ENCODE data around the gene OR6S1. TPM values are rescaled to one million over a fixed set of nuclear protein-coding genes. Genes with fewer than 3 reads are reported as not detected.
"Not testable (repeated sequence)": the region's sequence is repeated elsewhere in the genome, so short reads cannot be mapped to it uniquely, and the experiment has no call there.

Gene OR6S1
- total RNA-seq, 3 donors from 2014 or later (not counting 1 experiment from before 2014, with no cell fraction given): not detected

DNA sequence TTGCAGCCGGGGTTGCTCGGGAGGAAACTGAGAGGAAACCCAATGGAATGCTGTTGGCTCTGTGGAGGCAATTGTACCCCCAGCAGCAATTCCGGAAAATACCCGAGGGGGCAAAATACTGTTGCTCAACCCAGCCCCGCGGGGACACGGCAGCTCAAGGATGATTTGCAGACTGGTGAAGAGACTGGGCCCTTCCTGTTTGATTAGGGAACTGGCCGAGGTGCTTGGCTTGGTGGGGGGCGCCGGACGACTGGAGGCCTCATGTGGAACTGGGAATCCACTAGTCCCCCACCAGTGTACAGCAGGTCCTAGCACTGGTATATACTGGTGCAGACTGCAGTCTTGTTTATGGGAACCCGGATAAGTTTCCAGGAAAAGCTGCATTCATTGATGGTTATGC lies 40.0 kb downstream of the OR6S1 start:
- Histone ChIP-seq H3K27ac (ENCODE audit: low read length) (no peak overlapping the region), H3K9me3 (ENCODE audit: control insufficient read depth, insufficient read depth, low read length) (no peaks in the 10 kb centered on the region), H3K27me3 (ENCODE audit: control insufficient read depth, insufficient read depth, low read length) (no peaks in the 10 kb centered on the region), H3K4me1 (ENCODE audit: control insufficient read depth, insufficient read depth, low read length) (no peaks in the 10 kb centered on the region), H3K36me3 (ENCODE audit: control insufficient read depth, insufficient read depth, low read length) (no peaks in the 10 kb centered on the region), H3K4me3 (ENCODE audit: low read length) (no peak overlapping the region)
- H3K27ac Mint-ChIP-seq: no peak overlapping the region
- DNase-seq (no peak), ATAC-seq (no peak)
- TF ChIP-seq, protein P1, sequence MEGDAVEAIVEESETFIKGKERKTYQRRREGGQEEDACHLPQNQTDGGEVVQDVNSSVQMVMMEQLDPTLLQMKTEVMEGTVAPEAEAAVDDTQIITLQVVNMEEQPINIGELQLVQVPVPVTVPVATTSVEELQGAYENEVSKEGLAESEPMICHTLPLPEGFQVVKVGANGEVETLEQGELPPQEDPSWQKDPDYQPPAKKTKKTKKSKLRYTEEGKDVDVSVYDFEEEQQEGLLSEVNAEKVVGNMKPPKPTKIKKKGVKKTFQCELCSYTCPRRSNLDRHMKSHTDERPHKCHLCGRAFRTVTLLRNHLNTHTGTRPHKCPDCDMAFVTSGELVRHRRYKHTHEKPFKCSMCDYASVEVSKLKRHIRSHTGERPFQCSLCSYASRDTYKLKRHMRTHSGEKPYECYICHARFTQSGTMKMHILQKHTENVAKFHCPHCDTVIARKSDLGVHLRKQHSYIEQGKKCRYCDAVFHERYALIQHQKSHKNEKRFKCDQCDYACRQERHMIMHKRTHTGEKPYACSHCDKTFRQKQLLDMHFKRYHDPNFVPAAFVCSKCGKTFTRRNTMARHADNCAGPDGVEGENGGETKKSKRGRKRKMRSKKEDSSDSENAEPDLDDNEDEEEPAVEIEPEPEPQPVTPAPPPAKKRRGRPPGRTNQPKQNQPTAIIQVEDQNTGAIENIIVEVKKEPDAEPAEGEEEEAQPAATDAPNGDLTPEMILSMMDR (IDR thresholded peaks at IDR 0.05): no peak
- 88% methylated on average over 12 of the region's 12 CpGs for WGBS (ENCODE audit: insufficient coverage)
- no peak overlapping the region for H3K4me3 Mint-ChIP-seq
- H3K4me1 Mint-ChIP-seq: no peaks in the 10 kb centered on the region
- no peaks in the 10 kb centered on the region for H3K36me3 Mint-ChIP-seq
- no peaks in the 10 kb centered on the region for H3K27me3 Mint-ChIP-seq (ENCODE audit: low read depth in 2 of 2)
- H3K9me3 Mint-ChIP-seq: no peaks in the 10 kb centered on the region
- intact Hi-C loops (cut with micrococcal nuclease): no loop called here

DNA sequence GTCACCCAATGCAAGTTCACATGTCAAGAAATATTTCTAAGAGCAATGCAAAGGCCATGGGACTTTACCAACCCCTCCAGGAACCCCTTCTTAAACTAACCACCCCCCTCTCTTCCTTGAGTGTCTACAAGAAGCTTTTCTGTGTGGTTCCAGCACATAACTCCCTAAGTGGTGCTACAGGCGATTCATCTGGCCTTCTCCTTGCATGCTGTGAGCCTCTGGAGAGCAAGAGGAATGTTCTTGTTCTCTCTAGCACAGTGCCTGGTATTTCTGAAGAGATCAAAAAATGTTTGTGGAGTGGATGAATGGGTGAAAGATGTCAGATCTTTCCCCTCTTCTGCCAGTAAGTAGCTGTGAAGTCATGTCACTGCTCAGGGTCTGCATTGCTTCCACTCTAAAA lies 44.4 kb downstream of the OR6S1 start:
- no peak for ATAC-seq
- no peaks in the 10 kb centered on the region for H3K9me3 ChIP-seq (ENCODE audit: control insufficient read depth, insufficient read depth, low read length)
- Mint-ChIP-seq H3K27ac (no peak overlapping the region), H3K36me3 (no peaks in the 10 kb centered on the region), H3K9me3 (no peaks in the 10 kb centered on the region), H3K4me1 (no peaks in the 10 kb centered on the region), H3K27me3 (ENCODE audit: low read depth in 2 of 2) (peaks cover 3 to 7% of the 10 kb centered on the region in 2 donors), H3K4me3 (no peak overlapping the region)
- DNase-seq: no peak
- no peaks in the 10 kb centered on the region for H3K27me3 ChIP-seq (ENCODE audit: control insufficient read depth, insufficient read depth, low read length)
- H3K27ac ChIP-seq (ENCODE audit: low read length): no peak overlapping the region
- H3K4me3 ChIP-seq (ENCODE audit: low read length): no peak overlapping the region
- no peaks in the 10 kb centered on the region for H3K36me3 ChIP-seq (ENCODE audit: control insufficient read depth, insufficient read depth, low read length)
- H3K4me1 ChIP-seq (ENCODE audit: control insufficient read depth, insufficient read depth, low read length): no peaks in the 10 kb centered on the region
- WGBS (ENCODE audit: insufficient coverage): 75% methylated on average over 1 of the region's 1 CpG
- TF ChIP-seq, protein P1 (IDR thresholded peaks at IDR 0.05): no peak
- intact Hi-C loops (cut with micrococcal nuclease): no loop called here

DNA sequence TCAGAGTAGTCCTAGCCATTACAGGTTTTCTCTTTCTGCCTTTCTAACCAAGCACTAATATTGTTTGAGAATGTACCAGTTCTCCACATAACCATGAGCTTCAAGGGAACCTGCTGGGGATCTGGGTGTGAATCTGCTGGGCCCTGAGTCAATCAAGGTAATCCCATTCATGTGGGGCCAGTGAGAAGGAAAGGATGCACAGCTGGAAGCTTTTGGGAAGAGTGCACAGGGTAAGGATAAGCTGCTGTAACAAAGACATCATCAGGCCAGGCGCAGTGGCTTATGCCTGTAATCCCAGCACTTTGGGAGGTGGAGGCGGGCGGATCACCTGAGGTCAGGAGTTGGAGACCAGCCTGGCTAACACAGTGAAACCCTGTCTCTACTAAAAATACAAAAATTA lies 45.8 kb downstream of the OR6S1 start:
- H3K4me3 ChIP-seq (ENCODE audit: low read length); H3K27ac Mint-ChIP-seq; H3K36me3 ChIP-seq (ENCODE audit: control insufficient read depth, insufficient read depth, low read length); intact Hi-C loops (cut with micrococcal nuclease); H3K36me3 Mint-ChIP-seq; DNase-seq; H3K9me3 Mint-ChIP-seq; H3K9me3 ChIP-seq (ENCODE audit: control insufficient read depth, insufficient read depth, low read length); H3K27me3 ChIP-seq (ENCODE audit: control insufficient read depth, insufficient read depth, low read length); H3K4me1 Mint-ChIP-seq; H3K27ac ChIP-seq (ENCODE audit: low read length); ATAC-seq; H3K4me3 Mint-ChIP-seq; H3K4me1 ChIP-seq (ENCODE audit: control insufficient read depth, insufficient read depth, low read length): not testable (repeated sequence)
- 96% methylated on average over 3 of the region's 3 CpGs for whole genome bisulfite sequencing (ENCODE audit: insufficient coverage)
- peaks cover 11 to 21% of the 10 kb centered on the region in 2 donors for H3K27me3 Mint-ChIP-seq (ENCODE audit: low read depth in 2 of 2)

DNA sequence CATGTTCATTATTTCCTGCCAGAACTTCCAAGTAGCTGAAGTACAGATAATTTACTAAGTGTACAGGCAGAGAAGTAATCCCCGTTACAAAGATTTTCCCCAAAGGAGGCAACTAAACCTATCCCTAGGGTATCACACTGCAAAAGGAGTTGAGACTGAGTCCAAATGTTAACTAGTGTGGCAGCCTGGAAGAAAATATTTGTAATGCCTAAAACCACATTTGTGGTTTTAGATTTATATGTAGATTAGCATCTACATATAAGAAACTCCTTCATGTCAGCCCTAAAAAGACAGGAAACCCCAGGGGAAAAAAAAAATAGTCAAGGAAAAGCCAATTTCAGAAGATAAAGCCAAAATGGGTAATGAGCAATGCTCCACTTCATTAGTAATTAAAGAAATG lies 48.9 kb downstream of the OR6S1 start:
- Histone ChIP-seq H3K36me3 (ENCODE audit: control insufficient read depth, insufficient read depth, low read length) (no peaks in the 10 kb centered on the region), H3K27me3 (ENCODE audit: control insufficient read depth, insufficient read depth, low read length) (no peaks in the 10 kb centered on the region), H3K9me3 (ENCODE audit: control insufficient read depth, insufficient read depth, low read length) (no peaks in the 10 kb centered on the region), H3K4me3 (ENCODE audit: low read length) (no peak overlapping the region), H3K4me1 (ENCODE audit: control insufficient read depth, insufficient read depth, low read length) (no peaks in the 10 kb centered on the region), H3K27ac (ENCODE audit: low read length) (no peak overlapping the region)
- ATAC-seq (no peak), DNase-seq (no peak)
- intact Hi-C loops (cut with micrococcal nuclease): no loop called here
- Mint-ChIP-seq H3K27ac (no peak overlapping the region), H3K4me3 (no peak overlapping the region), H3K4me1 (no peaks in the 10 kb centered on the region), H3K27me3 (ENCODE audit: low read depth in 2 of 2) (peaks cover 12 to 28% of the 10 kb centered on the region in 2 donors), H3K9me3 (no peaks in the 10 kb centered on the region), H3K36me3 (no peaks in the 10 kb centered on the region)
- 60% methylated on average over 1 of the region's 1 CpG for WGBS (ENCODE audit: insufficient coverage)
- TF ChIP-seq, protein P1 (IDR thresholded peaks at IDR 0.05): no peak

Measured in natural killer cell (primary cell).